GM10266 (cell line): ENCODE data around the gene KCNMB2.
"Not testable (repeated sequence)": the region's sequence is repeated elsewhere in the genome, so short reads cannot be mapped to it uniquely, and the experiment has no call there.

Experiments used
- DNase-seq: peaks from one replicate; pipeline ENCODE4 v3.0.0; 2012; ENCODE audit errors: extremely low spot score
- TF ChIP-seq, protein P1 (sequence below): IDR thresholded peaks from 2 replicates; pipeline ENCODE4 v1.5.1; 2012; ENCODE audit warnings: mild to moderate bottlenecking, low read depth; ENCODE audit not compliant: control insufficient read depth, insufficient read depth; ENCODE audit errors: missing control alignments

The KCNMB2 gene

GRCh38 chr3:178735032-178735674 lies 198.9 kb downstream of the KCNMB2 start:
- TF ChIP-seq, protein P1, sequence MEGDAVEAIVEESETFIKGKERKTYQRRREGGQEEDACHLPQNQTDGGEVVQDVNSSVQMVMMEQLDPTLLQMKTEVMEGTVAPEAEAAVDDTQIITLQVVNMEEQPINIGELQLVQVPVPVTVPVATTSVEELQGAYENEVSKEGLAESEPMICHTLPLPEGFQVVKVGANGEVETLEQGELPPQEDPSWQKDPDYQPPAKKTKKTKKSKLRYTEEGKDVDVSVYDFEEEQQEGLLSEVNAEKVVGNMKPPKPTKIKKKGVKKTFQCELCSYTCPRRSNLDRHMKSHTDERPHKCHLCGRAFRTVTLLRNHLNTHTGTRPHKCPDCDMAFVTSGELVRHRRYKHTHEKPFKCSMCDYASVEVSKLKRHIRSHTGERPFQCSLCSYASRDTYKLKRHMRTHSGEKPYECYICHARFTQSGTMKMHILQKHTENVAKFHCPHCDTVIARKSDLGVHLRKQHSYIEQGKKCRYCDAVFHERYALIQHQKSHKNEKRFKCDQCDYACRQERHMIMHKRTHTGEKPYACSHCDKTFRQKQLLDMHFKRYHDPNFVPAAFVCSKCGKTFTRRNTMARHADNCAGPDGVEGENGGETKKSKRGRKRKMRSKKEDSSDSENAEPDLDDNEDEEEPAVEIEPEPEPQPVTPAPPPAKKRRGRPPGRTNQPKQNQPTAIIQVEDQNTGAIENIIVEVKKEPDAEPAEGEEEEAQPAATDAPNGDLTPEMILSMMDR: no peak
- no peak for DNase-seq

GRCh38 chr3:178736300-178736699 lies 200.1 kb downstream of the KCNMB2 start:
- TF ChIP-seq, protein P1: no peak
- no peak for DNase-seq

- TF ChIP-seq, protein P1: no peak
Measured at GRCh38 chr3:178739720-178740119, 203.5 kb downstream of the KCNMB2 start.

GRCh38 chr3:178741020-178741419 lies 204.8 kb downstream of the KCNMB2 start:
- no peak for DNase-seq
- TF ChIP-seq, protein P1: no peak

More at GRCh38 chr3:178739720-178740119, 203.5 kb downstream of the KCNMB2 start:
- DNase-seq: no peak

DNA sequence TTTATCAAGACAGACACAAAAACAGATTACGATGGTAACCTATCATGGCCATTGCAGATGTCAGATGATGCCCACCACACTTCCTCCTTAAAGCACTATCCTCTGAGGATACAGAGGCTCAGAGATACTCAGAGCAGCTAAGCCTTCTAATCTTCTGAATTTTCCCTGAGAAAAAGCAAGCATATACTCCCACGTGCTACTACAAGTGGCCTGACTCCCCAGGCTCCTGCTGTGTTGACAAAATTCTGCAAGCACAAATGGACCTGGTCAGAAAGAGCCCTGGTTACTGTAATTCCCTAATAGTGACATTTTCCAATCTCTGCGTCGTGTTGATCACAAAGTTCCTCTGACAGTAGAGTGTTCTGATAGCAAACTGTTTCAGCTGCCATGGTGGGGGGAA lies 207.1 kb downstream of the KCNMB2 start:
- TF ChIP-seq, protein P1: no peak
- DNase-seq: no peak

DNA sequence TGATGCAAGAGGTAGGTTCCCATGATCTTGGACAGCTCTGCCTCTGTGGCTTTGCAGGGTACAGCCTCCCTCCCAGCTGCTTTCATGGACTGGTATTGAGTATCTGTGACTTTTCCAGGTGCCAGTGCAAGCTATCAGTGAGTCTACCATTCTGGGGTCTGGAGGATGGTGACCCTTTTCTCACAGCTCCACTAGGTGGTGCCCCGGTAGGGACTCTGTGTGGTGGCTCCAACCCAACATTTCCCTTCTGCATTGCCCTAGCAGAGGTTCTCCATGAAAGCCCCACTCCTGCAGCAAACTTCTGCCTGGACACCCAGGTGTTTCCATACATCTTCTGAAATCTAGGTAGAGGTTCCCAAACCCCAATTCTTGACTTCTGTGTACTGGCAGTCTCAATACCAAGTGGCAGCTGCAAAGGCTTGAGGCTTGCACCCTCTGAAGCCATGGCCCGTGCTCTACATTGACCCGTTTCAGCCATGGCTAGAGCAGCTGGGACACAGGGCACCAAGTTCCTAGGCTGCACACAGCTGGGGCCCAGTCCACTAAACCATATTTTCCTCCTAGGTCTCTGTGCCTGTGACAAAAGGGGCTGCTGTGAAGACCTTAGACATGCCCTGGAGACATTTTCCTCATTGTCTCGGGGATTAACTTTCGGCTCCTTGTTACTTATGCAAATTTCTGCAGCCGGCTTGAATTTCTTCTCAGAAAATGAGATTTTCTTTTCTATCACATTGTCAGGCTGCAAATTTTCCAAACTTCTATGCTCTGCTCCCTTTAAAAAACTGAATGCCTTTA lies 209.8 kb downstream of the KCNMB2 start:
- DNase-seq: not testable (repeated sequence)

DNA sequence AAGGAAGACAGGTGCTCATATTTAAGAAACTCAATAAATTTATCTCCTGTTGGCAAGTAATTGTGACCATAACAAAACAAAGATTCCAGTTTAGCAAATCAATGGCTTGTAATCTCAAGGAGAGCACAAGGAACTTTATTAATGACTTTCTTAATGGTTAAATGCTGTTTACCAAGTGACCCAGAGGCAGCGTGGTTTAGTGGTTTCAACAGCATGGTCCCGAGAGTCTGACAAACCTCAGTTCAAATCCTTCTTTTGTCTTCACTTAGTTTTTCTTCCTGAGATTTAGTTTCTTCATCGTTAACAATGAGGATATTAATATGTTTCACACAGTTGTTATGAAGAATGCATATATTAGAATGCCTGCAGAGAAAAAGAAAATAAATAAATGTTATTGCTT lies 212.6 kb downstream of the KCNMB2 start:
- TF ChIP-seq, protein P1: no peak
- no peak for DNase-seq
